ENCODE data around the gene BLMH.

GRCh38 chr17:30221346-30221745 is 70.4 kb downstream of the BLMH start:
- TF ChIP-seq CTCF (conservative IDR thresholded peaks at IDR 0.05; ENCODE audit: low read depth in 2 of 2), result no peak
- TF ChIP-seq POLR2AphosphoS5 (IDR thresholded peaks at IDR 0.05; ENCODE audit: low read depth), result no peak
- no peak for TF ChIP-seq EZH2 (IDR thresholded peaks at IDR 0.05; ENCODE audit: low read depth, unreplicated experiment)
- no peak for TF ChIP-seq EZH2phosphoT487 (IDR thresholded peaks at IDR 0.05; ENCODE audit: unreplicated experiment)
- no peak for TF ChIP-seq JUNB (IDR thresholded peaks at IDR 0.05; ENCODE audit: unreplicated experiment)
- no peak for TF ChIP-seq ZNF331 (CRISPR knock-in tag; IDR thresholded peaks at IDR 0.05; ENCODE audit: low read depth)
- no peak for TF ChIP-seq REST (IDR thresholded peaks at IDR 0.05; ENCODE audit: unreplicated experiment)
- TF ChIP-seq CREB1 (CRISPR knock-in tag; IDR thresholded peaks at IDR 0.05; ENCODE audit: low read depth), result no peak
- no peak for TF ChIP-seq NANOG (IDR thresholded peaks at IDR 0.05; ENCODE audit: borderline replicate concordance)
- no peak for TF ChIP-seq ETS1 (IDR thresholded peaks at IDR 0.05)
- TF ChIP-seq ZNF114 (CRISPR knock-in tag; IDR thresholded peaks at IDR 0.05), result no peak
- TF ChIP-seq ZNF462 (CRISPR knock-in tag; IDR thresholded peaks at IDR 0.05), result no peak
